HG03097 (cell line): ENCODE results near the gene SARDH.
"Not testable (repeated sequence)": the region's sequence is repeated elsewhere in the genome, so short reads cannot be mapped to it uniquely, and the experiment has no call there.

Source experiments
- ATAC-seq: cut with Tn5 transposase; IDR thresholded peaks from one replicate; pipeline ENCODE4 v1.9.1; 2021; ENCODE audit not compliant: unreplicated experiment, low FRiP score

The SARDH gene

GRCh38 chr9:133761641-133762248 lies 23.6 kb upstream of the SARDH start:
- ATAC-seq = no peak

- no peak for ATAC-seq
These were observed 22.6 kb upstream of the SARDH start for GRCh38 chr9:133760713-133761290.

- no peak for ATAC-seq
These were observed 21.8 kb upstream of the SARDH start for GRCh38 chr9:133759946-133760345.

GRCh38 chr9:133759146-133759900 lies 21.2 kb upstream of the SARDH start:
- no peak for ATAC-seq

GRCh38 chr9:133758228-133758627 lies 20.1 kb upstream of the SARDH start:
- ATAC-seq = no peak

- no peak for ATAC-seq
These were observed 16.6 kb upstream of the SARDH start for GRCh38 chr9:133754688-133755227.

GRCh38 chr9:133754187-133754586 lies 16.0 kb upstream of the SARDH start:
- ATAC-seq = no peak

GRCh38 chr9:133752739-133753446 lies 14.7 kb upstream of the SARDH start:
- ATAC-seq = no peak

GRCh38 chr9:133750982-133751649 lies 13.0 kb upstream of the SARDH start:
- ATAC-seq = no peak

- no peak for ATAC-seq
These were observed 9.2 kb upstream of the SARDH start for GRCh38 chr9:133747309-133747708.

GRCh38 chr9:133744528-133744927 lies 6.4 kb upstream of the SARDH start:
- ATAC-seq = not testable (repeated sequence)

- ATAC-seq = no peak
These were observed 4.8 kb upstream of the SARDH start for GRCh38 chr9:133742849-133743444.

GRCh38 chr9:133742251-133742650 lies 4.1 kb upstream of the SARDH start:
- ATAC-seq = no peak

GRCh38 chr9:133741716-133742115 lies 3.6 kb upstream of the SARDH start:
- ATAC-seq = no peak

GRCh38 chr9:133740911-133741310 lies 2.8 kb upstream of the SARDH start:
- no peak for ATAC-seq

GRCh38 chr9:133739408-133740280 lies 1.5 kb upstream of the SARDH start:
- no peak for ATAC-seq

- no peak for ATAC-seq
These were observed 581 bp upstream of the SARDH start for GRCh38 chr9:133738640-133739225.

- ATAC-seq = no peak
These were observed 930 bp downstream of the SARDH start for GRCh38 chr9:133737071-133737773.
